Anterior cingulate cortex (tissue), 58 donors: ENCODE measurements around the gene LINC01488.

ENCODE experiments used
- DNase-seq, 58 donors: peaks; one replicate each; lab custom pipeline; 2025; lab: John Stamatoyannopoulos, UW

LINC01488 gene

GRCh38 chr11:69462106-69462951, 19.1 kb upstream of the LINC01488 start:
- no peak for DNase-seq

DNA sequence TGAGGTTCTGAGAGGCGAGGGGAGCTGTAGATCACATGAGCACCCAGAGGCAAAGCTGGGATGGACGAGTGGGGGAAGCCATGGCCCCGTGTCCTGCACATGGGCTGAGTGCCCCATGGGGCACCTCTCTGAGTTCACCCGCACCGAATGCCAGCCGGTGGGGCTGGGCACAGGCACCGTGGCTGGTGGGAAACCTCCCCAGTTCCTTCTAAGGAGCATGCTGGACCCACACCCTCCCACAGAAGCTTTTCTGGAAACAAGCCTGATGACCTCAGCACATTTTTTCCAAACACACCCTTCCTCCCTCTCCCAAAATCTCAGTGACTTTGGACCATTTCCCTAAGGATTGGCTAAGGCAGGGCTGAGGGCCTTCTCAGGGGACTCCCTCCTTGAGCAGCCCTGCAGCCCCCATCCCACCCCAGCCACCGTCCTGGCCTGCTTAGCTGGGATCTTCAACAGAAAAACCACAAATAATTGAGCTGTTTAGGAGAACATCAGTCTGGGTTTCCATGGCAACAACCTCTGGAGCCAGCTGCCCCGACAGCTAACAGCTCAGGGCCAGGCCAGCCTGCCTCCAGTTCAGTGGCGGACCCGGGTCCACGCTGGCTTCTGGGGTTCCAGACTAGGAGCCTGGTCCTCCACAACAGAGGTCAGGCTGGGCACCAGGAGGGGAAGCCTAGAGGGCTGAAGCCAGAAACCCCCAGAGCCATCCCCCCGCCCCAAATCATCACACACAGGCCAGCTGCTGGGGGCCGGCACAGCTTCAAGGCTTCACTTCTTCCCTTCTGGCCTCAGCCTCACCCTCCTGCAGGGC, 18.1 kb upstream of the LINC01488 start:
- no peak for DNase-seq

DNA sequence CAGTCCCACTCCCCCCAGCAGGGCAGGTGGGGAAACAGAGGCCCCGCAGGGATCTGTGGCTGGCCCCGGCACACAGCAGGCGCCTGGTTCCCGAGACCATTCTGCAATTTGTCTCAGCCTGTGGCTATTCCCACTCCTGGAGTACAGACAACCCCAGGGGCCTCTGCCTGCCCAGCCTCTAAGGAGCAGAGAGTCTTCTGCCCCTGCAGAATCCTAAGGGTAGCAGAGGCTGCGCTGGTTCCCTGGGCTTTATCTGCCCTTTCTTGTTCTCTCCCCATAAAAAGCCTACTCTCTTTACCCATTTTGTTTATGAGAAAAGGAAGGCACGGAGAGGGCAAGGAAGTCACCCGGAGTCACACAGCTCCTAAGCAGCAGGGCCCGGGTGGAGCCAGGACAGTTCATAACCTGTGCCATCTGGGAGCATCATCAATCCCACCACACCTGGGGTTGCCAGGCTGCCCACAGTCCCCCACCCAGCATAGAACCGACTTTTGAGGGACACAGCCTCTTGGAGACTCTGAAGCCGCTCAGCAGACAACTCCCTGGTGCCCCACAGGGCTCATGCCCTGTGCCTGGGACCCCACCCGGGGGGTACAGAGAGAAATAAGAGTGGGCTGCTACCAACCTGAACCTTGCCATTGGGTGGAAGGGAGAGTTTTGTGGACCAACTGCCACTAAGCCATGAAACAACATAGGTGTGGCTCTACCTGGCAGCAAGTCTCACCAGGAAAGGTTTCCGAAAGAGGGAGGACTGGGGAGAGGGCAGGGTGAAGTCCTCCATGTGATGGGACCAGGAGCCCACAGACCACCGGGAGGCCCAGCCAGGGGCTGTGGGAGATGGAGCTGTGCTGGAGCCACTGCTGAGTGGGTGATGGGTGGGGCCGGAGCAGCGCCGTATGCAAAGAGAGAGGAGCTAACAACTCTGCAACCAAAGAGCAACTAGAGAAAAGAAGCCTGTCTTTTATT, 17.2 kb upstream of the LINC01488 start:
- DNase-seq: no peak

GRCh38 chr11:69465236-69466000, 16.0 kb upstream of the LINC01488 start:
- DNase-seq: no peak

GRCh38 chr11:69466039-69466438, 15.4 kb upstream of the LINC01488 start:
- no peak for DNase-seq

GRCh38 chr11:69467196-69467595, 14.3 kb upstream of the LINC01488 start:
- no peak for DNase-seq

GRCh38 chr11:69467646-69468045, 13.8 kb upstream of the LINC01488 start:
- no peak for DNase-seq

DNA sequence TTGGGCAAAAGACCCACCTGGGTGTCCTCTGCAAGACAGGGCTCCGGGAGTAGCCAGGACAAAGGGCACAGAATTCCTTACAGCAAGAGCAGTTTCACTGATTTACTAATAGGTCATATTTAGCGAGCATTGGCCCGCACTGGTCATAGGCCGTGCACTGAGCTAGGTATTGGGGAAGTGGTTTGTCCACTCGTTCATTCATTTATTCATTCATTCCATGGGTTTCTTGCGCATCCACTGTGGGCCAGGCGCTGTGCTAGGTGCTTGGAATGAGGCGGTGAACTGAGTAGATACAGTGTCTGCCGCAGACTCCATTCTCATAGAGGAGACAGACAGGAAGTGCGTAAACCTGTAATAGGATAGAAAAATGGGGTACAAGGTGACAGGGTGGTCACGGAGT, 13.2 kb upstream of the LINC01488 start:
- DNase-seq: no peak

DNA sequence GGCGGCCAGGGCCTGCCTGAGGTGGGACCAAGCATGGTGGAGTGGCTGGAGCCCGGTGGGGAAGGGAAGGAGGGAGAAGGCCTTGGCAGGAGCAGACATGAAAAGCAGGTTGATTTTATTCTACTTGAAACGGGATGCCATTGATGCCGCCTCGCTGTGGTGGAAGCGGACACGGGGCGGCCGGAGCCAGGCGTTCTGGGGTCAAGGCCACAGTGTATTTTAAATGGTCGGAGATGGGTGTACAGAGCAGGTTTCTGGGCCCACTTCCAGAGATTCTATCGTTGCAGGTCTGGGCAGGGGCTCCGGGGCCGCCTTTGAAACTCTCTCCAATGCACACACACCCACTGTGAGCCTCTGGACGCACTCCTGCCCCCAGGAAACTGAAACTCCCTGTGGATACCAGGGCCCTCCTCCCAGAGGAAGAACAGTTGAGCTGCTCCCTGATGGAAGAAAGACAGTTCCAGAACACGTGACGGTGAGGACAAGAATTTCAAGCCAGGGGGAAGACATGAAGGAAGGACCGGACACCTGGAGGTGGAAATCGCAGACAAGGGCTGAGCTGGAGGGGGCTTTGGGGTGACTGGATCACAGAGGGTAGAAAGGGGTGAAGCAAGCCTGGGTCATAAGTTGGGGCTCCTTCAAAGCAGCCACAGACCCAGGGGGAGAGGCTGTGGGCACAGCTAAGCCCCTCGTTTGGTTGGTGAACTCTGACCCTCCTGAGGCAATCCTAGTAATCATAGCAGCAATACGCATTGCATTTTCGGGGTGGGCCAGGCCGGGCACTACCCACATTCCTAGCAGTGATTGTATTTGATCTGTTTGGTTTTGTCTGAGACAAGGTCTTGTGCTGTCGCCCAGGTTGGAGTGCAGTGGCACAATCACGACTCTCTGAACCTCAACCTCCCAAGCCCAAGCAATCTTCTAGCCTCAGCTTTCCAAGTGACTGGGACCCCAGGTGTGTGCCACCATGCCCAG, 12.3 kb upstream of the LINC01488 start:
- DNase-seq: no peak

- no peak for DNase-seq
Observed at GRCh38 chr11:69470301-69470700, 11.2 kb upstream of the LINC01488 start.

GRCh38 chr11:69470793-69471728, 10.4 kb upstream of the LINC01488 start:
- no peak for DNase-seq

DNA sequence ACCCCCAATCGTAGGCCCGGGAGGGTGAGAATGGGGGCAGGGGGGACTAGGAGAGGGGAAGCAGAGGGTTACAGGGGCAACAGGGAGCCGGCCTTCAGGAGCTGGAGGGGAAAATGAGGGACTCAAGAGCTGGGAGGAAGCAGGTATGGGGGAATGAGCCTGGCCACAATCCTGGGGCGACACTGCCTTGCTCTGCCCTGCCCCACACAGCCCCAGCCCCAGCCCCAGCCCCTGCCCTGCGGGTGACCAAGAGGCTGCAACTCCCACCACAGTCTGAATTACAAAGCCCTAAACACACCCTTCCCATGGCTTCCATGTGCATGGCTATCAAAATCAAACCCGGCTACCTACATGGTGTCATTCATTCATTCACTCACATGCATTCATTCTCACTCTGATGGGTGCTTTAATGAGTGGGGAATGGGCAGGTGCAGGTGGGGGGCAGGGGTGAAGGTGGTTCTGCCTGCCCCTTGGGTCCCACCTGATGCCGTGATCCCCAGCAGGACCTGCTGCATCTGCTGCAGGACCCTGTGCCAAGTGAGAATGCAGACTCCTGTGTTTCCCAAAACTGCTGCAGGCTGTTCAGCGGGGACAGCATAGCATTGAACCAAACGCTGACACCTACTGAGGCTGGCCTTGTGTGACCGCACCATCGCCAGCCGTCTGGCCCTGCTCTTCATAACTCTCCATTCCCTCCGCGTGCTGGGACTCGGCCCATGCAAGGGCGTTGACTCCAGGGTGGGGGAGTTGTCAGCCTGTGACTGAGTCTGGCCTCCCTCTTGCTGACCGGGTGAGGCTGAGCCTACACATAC, 9.5 kb upstream of the LINC01488 start:
- no peak for DNase-seq

DNA sequence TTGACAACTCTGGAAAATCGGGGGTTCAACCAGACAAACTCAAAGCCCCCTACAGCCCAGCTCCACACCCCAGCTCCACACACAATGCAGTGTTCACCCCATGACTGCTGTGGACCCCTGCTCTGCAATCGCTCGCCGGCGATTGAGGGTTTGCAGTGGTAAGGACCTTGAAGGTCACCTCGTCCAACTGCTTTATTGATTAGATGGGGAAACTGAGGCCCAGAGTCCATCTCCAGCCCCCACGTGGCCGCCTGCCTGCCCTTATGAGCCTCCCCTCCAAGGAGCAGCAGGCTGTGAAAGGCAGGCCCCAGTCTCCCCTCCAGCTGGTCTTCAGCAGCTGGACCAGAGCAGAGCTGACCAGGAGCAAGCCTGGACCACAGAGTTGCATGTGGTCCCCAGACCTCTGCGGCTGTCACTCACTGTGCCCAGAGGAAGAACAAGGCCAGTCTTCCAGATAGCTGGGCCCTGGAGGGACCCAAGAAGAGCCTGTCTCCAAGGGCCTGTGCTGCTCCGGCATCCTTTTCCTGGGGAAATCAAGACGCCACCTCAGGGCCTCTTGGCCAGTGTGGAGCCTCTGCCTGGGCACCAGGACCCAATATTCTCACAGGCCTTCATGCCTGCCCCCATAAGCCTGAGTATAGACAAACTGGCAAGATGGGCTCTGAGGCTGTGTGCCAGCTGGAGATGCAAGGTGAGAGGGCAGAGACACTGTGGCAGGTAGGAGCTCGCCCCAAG, 8.8 kb upstream of the LINC01488 start:
- no peak for DNase-seq

DNA sequence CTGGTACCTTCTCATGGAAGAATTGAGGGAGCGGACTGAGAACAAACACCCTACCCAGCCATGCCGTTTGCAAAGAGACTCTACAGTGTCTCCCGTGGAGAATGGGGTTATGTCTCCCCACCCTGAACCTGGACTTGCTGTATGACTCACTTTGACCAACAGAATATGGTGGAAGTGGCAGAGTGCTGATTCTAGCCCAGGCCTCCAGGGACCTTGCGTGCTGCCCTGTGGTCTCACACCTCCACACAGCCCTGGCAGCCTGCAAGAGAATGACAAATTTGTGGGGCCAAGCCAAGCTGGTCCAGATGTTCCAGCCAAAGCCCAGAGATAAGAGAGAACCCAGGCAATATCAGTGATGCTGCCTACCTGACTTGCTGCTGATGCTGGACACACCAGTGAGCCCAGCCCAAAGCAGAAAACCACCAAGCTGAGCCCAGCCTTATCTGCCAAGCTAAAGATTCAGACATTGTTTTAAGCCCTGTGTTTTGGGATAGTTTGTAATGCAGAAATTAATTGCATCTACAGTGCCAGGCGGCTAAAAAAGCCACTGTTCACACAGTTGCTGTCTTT, 8.1 kb upstream of the LINC01488 start:
- no peak for DNase-seq

DNA sequence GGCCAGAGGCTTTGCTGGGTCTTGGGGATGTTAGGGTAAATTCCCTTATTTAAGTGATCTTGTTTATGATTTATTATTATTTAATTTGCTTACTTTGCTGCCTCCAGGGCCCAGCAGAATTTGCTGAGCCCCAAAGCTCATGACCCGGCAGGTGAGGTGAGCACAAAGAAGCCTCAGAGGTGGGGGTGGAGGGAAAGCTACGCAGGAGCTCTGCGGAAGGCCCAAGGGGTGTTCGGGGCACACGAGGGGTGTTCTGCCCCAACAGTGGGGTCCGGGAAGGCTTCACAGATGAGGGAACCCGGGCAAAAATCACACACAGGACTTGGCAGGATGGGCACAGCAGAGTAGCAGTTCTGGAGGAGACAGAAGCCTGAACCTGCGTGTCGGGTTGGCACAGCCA, 6.7 kb upstream of the LINC01488 start:
- no peak for DNase-seq
